ENCODE results near the gene GRM7.

The GRM7 gene

GRCh38 chr3:7678521-7678920 lies 817.6 kb downstream of the GRM7 start:
- DNase-seq: no peak

GRCh38 chr3:7682822-7683229 lies 821.9 kb downstream of the GRM7 start:
- DNase-seq: no peak

- no peak for DNase-seq
Measured at GRCh38 chr3:7683426-7683825, 822.5 kb downstream of the GRM7 start.

- no peak for DNase-seq
Measured at GRCh38 chr3:7684182-7684715, 823.3 kb downstream of the GRM7 start.

DNA sequence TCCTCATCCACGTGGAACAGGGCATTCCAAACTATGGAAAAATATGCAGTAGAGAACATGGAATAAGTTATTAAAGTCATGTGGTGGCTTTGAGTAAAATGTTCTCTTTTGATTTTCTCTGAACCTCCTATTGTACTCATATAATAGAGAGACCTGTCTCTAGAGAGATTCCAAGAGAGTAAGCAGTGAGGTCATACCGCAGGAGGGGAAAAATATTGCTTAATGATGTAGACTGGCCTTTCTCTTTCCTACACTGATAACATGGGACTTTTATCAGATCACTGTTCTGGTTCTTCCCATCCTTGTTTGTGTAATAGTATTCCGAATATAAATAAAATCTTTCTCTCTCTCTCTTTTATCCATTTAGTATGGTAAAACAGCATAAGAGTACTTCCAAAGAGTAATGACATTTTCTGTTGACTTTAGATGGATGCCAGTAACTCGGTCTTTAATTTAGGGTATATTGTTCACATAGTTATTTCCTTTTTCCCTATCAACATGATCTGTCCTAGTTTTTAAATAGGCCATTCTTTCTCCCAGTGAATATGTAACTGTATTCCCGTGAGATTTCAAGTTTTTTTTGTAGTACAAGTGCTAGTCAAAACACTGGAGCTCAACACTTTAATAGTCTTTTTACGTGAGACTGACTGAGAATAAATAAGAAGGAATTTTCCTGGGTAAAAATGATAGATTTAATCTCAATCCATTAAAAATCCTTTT lies 826.7 kb downstream of the GRM7 start:
- no peak for DNase-seq

- DNase-seq: no peak
Measured at GRCh38 chr3:7692866-7693265, 832.0 kb downstream of the GRM7 start.

DNA sequence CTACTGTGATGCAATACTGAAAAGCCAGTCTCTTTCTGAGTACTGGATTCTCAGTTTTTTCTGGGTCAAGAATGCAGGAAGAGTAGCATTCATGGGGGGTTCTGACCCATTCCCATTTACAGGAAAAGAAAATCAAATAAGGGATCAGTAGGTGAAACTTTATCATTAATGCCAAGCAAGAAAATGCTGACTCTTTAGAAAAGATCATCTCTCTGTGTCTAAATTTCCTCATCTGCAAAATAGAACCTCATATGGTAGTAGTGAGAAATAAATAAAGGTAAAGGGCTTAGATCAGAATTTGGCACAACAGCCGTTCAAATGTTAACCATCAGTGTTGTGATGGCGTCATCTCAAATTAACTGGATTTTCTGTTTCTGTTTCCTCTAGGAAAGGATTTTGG lies 833.1 kb downstream of the GRM7 start:
- DNase-seq: no peak

DNA sequence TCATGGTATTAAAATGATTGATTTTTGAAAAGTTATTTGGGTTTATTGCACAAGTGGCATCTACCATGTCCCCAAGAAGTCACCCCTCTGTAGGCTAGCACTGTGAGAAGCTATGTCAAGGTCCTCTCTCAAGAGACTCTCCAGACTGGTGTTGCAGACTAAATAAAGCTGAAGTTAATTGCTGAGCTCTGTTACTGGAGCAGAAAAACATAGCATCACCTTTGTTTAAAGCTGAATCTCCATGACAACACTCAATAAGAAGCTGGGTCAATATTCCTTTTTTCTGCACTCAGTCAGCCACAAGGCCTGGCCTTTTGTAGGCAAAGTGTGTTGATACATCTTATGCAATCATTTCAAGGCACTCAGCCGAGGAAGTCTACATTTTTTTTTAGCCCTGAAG lies 834.1 kb downstream of the GRM7 start:
- no peak for DNase-seq

DNA sequence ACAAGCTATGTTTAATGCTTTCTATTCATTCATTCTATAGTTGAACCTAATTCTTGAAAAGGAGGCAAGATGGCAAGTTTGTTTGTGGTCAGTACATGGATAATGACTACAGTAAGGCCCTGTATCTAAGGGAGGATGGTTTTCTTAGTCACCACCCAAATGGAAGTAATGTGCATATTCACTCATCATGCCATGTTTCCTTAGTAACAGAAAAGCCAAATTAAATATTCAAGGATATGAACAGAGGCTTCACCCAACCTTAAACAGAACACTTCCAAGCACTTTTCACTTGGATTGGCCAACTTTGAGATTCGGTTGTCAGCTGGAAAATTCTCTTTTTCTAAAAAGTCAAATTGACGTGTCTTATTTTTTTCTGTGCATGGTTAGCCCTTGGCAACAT lies 835.4 kb downstream of the GRM7 start:
- no peak for DNase-seq

- DNase-seq: no peak
Measured at GRCh38 chr3:7697548-7697947, 836.6 kb downstream of the GRM7 start.

- no peak for DNase-seq
Measured at GRCh38 chr3:7700539-7700938, 839.6 kb downstream of the GRM7 start.

GRCh38 chr3:7700977-7701376 lies 840.1 kb downstream of the GRM7 start:
- DNase-seq: no peak

GRCh38 chr3:7707187-7707586 lies 846.3 kb downstream of the GRM7 start:
- DNase-seq: no peak

- no peak for DNase-seq
Measured at GRCh38 chr3:7709376-7710082, 848.6 kb downstream of the GRM7 start.

DNA sequence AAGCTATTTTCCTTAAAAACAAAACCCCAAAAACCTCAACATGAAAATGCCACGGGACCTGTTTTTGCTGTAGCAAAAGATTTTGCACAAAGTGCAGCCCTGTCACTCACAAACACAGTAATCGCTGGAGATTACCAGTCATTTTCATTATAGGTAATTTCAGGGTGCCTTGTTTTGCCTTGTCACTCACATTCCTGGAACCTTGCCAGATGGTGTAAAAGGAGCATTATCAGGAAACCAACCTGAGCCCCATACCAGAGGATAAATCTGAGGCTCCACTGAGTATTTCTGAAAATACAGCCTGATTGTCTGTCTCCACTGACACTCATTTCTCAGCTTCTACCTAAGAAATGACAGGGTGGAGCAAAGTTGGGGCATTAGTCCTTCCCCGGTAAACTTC lies 849.4 kb downstream of the GRM7 start:
- DNase-seq: no peak

GRCh38 chr3:7713724-7714123 lies 852.8 kb downstream of the GRM7 start:
- DNase-seq: no peak

DNA sequence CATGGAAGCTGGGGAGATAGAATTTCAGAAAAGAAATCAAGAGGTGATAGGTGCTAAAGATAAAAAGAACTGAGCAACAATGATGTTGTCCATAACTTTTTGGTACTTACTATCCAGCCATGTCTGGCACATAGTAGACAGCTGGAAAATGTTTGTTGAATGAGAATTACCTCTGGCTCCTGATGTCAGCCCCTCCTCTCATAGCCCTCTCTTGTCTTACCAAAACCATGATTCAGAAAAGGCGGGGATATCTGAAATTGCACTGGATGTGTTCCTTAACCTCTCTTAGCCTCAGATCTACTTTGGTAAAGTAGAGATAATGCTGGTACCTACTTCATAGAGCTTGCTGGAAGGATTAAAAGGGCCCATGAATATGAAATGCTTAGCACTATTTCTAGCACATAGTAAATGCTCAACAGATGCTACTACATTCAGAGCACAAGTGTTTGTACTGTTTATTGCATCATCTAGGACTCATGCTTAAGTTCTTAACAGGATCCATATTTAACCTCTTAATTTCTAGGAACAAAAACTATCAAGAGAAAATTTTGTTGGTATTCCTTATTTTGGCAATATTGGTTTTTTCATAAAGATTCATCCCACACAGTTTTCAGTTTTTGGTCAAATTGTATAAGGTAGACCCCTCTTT lies 859.9 kb downstream of the GRM7 start:
- DNase-seq: no peak

DNA sequence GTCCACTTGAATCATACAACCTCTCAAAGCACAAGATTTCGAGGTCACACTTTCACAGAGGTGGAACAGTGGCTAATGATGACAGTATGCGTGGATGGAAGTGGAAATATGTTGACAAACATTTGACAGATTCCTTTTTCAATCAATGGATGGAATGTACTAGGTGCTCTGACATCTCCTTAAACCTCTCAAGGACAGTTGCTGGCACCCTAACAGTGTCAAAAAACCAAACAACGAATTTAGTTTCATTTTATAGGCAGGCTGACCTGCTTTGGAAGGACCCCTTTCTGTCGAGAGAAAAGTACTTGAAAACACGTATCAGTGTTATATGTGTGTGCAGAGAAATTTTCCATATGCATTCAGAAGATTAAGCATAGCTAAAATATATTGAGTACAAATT lies 861.0 kb downstream of the GRM7 start:
- no peak for DNase-seq

DNA sequence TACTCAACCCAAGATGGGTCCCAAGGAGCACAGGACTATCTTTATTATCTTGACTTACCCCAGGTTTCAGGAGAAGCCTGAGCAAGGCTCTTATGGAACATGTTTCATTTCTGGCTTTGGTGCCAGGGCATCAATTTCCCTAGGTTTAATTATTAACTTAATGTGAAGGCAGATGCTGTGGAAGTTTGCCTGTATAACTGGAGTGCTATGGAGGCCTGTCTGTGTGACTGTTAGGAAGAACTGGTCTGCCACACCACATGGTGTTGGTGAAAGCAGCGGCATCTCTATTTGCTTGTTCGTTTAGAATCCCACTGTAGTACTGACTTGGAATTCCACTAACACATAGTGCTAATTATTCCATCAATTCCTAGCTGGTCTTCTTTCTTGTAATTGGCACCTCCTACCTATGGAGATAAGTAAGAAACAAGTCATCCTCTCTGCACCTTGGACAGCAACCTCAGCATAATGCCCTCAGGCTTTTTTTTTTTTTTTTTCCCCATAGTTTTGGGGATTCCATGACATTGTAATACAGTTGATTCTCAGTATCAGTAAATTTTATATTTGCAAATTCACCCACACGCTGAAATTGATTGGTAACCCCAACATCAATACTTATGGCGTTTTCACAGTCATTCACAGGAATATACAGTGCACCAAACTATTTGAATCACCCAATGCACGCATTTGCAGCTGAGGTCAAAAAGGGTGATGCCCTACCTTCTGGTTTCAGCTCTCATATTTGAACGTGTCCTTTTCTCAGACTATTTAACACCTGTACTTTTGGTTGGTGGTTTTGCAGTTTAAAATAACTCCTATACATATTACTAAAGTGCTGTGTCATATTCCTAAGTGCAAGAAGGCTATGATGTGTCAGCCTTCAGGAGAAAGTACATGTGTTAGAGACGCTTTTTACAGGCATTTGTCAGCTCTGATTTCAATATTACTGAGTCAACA lies 867.9 kb downstream of the GRM7 start:
- no peak for DNase-seq

DNA sequence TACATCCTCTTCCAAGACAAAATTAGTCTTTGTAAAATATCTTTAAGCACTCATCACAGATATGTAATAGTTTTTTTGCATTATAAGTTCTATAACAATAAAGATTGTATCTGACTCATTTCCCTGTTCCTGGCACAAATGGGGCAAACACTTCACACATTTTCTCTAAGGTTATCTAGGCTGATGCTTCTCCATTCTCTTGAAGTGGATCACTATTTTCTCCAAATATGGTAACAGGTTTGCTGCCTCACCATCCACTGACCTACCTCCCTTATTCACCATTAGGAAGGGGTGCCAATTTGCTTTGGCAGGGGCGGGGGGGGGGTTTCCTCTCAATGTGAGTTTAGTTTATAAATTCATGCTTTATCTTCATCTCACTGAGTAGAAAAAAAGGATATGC lies 873.0 kb downstream of the GRM7 start:
- no peak for DNase-seq

GRCh38 chr3:7734456-7734855 lies 873.5 kb downstream of the GRM7 start:
- DNase-seq: no peak

- no peak for DNase-seq
Measured at GRCh38 chr3:7737263-7737662, 876.3 kb downstream of the GRM7 start.

- no peak for DNase-seq
Measured at GRCh38 chr3:7739754-7740153, 878.8 kb downstream of the GRM7 start.
